Measurements from ENCODE around the gene NR4A1.
A peak's percentile ranks its signal among the peaks of the same experiment; 100 is the strongest.

The NR4A1 gene

GRCh38 chr12:52050758-52051541 is at the start of gene NR4A1:
Gene NR4A1 (plus strand): TSS chr12:52051442. CDS start chr12:52054329, 2,887 bp downstream.
- Mint-ChIP-seq H3K36me3 (no peaks in the 10 kb centered on the region), H3K4me1 (peaks cover 36% of the 10 kb centered on the region), H3K27me3 (no peaks in the 10 kb centered on the region), H3K4me3 (peak within 1 kb of the TSS; percentile 97), H3K27ac (peak within 1 kb of the TSS; percentile 95), H3K9me3 (no peaks in the 10 kb centered on the region)

DNA sequence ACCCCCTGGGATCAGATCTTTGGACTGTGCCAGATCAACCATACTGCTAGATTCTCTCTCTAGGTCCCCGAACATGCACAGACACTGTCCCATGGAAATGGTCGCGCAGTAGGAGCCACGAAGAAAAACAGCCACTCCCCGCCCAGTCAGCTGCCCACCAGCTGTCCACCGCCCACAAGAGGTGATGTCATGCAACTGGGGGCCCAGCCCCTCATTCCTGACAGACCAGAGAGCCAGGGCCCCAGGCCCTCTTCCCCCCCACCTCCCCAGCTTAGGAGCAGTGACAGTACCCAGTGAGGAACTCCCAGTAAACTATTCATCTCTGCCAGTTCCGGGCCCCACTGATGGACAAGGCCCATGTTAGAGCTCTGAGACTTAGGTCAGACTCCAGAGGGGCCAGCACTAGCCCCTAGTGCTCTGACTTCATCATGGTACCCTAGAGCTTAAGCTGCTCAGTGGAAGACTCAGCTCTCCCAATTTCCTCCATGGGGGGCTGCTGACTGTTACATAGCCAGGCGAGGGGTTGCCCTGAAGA is 48.2 kb upstream of the NR4A1 start:
- H3K4me1 Mint-ChIP-seq = peaks cover 14% of the 10 kb centered on the region
- H3K27ac Mint-ChIP-seq = no peak overlapping the region

GRCh38 chr12:52003591-52003990 is 47.7 kb upstream of the NR4A1 start:
- no peak overlapping the region for H3K4me3 Mint-ChIP-seq
- H3K27ac Mint-ChIP-seq = no peak overlapping the region
- no peaks in the 10 kb centered on the region for H3K27me3 Mint-ChIP-seq
- H3K36me3 Mint-ChIP-seq = no peaks in the 10 kb centered on the region
- H3K9me3 Mint-ChIP-seq = no peaks in the 10 kb centered on the region
- peaks cover 19% of the 10 kb centered on the region for H3K4me1 Mint-ChIP-seq

More for the DNA sequence above, 48.2 kb upstream of the NR4A1 start:
- Mint-ChIP-seq H3K9me3 (no peaks in the 10 kb centered on the region), H3K4me3 (no peak overlapping the region), H3K27me3 (no peaks in the 10 kb centered on the region), H3K36me3 (no peaks in the 10 kb centered on the region)

DNA sequence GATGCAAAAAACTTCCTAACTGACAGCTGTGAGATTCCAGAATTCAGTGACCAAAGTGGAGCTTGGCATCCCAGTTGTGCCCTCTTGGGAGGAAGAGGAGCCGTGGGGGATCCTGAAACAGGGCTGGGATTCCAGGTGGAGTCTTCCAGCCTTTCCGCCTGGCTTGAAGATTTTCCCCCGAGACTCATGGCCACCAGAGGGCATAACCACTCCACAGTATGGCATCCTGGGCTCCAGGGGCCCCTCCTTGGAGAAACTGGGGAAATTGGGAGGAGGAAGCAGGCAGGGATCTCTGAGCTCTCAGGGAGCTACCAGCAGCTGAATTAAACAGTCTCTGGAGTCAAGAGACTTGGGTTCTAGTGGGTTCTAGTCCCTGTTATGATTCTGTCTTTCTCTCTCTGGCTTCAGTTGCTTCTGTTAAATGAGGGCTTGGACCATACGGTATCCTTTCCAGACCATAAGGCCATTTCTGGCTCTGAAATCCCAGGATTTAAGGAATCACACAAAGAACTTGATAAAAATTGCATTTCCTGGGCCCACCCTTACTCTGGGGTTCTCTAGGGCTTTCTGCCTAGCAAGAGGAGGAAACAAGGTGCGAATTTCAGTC is 47.1 kb upstream of the NR4A1 start:
- Mint-ChIP-seq H3K27me3 (no peaks in the 10 kb centered on the region), H3K9me3 (no peaks in the 10 kb centered on the region), H3K4me3 (no peak overlapping the region), H3K27ac (no peak overlapping the region), H3K36me3 (no peaks in the 10 kb centered on the region), H3K4me1 (peaks cover 23% of the 10 kb centered on the region)

- peak overlapping the region; percentile 26 for H3K27ac Mint-ChIP-seq
- peak overlapping the region; percentile 83 for H3K4me3 Mint-ChIP-seq
- H3K4me1 Mint-ChIP-seq = peaks cover 23% of the 10 kb centered on the region
- H3K9me3 Mint-ChIP-seq = no peaks in the 10 kb centered on the region
- no peaks in the 10 kb centered on the region for H3K27me3 Mint-ChIP-seq
- H3K36me3 Mint-ChIP-seq = no peaks in the 10 kb centered on the region
These were observed 45.9 kb upstream of the NR4A1 start for GRCh38 chr12:52005218-52005902.

- H3K4me1 Mint-ChIP-seq = peaks cover 23% of the 10 kb centered on the region
- peaks cover under 1% of the 10 kb centered on the region for H3K36me3 Mint-ChIP-seq
- no peaks in the 10 kb centered on the region for H3K9me3 Mint-ChIP-seq
- H3K27ac Mint-ChIP-seq = peak overlapping the region; percentile 65
- H3K4me3 Mint-ChIP-seq = peak overlapping the region; percentile 83
- no peaks in the 10 kb centered on the region for H3K27me3 Mint-ChIP-seq
These were observed 45.1 kb upstream of the NR4A1 start for GRCh38 chr12:52005903-52006703.

DNA sequence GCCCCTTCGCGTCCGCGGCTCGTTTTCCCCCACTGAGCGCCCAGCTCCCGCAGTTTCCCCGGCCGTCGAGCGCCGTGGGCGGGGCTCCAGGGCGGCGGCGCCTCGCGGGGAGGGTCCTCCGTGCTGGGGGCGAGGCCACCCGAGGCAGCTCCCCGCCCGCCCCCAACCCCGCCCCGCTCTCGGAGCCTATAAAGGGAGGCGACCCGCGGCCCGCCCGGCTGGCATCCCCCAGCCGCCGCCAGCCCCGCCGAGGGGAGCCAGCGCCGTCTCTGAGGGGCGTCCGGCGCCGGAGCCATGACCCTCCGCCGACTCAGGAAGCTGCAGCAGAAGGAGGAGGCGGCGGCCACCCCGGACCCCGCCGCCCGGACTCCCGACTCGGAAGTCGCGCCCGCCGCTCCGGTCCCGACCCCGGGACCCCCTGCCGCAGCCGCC is 44.5 kb upstream of the NR4A1 start, which contains the start of gene TAMALIN:
TSS of gene TAMALIN (plus strand) at position 221 of the 432 bp plus-strand sequence. CDS start at position 295, 74 bp downstream.
- Mint-ChIP-seq H3K9me3 (no peaks in the 10 kb centered on the region), H3K27me3 (no peaks in the 10 kb centered on the region), H3K4me1 (peaks cover 23% of the 10 kb centered on the region), H3K36me3 (peaks cover 2% of the 10 kb centered on the region), H3K27ac (peak within 1 kb of the TSS; percentile 88), H3K4me3 (peak within 1 kb of the TSS; percentile 90)

DNA sequence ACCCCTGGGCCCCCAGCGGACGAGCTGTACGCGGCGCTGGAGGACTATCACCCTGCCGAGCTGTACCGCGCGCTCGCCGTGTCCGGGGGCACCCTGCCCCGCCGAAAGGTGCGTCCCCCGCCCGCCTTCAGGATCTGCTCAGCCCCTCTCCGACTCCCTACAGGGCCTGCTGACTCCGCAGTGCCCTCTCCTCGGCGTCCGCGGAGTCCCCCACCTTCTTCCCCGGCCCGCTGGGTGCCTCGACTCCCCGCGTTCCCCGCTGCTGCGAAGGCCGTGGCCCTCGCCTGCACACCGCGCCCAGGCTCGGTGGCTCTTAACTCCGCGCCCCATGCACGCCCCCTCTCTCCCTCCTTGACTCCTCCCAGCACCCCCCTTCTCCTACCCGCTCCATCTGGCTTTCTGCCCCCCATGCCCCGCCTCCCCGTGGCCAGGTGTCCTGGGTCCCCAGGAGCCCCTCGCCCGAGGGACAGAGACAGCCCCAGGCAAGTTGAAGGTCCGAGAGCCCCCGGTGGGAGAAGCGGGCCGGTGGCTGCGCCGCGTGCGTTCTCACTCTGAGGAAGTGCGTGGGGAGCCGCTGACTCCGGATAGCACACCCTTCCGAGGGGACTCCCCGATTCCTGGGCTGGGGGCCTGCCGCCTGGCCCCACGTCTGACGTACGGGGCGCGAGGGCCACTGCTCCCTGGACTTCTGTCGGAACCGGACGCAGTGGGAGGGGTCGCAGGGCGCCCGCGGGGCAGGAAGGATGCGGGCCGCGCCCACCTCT is 43.9 kb upstream of the NR4A1 start:
- Mint-ChIP-seq H3K4me1 (peaks cover 23% of the 10 kb centered on the region), H3K27ac (peak overlapping the region; percentile 88), H3K9me3 (no peaks in the 10 kb centered on the region), H3K36me3 (peaks cover 4% of the 10 kb centered on the region), H3K4me3 (peak overlapping the region; percentile 90), H3K27me3 (no peaks in the 10 kb centered on the region)

- Mint-ChIP-seq H3K9me3 (no peaks in the 10 kb centered on the region), H3K4me3 (peak overlapping the region; percentile 90), H3K27ac (peak overlapping the region; percentile 51), H3K36me3 (peaks cover 4% of the 10 kb centered on the region), H3K4me1 (peaks cover 23% of the 10 kb centered on the region), H3K27me3 (no peaks in the 10 kb centered on the region)
These were observed 43.2 kb upstream of the NR4A1 start for GRCh38 chr12:52007982-52008510.

DNA sequence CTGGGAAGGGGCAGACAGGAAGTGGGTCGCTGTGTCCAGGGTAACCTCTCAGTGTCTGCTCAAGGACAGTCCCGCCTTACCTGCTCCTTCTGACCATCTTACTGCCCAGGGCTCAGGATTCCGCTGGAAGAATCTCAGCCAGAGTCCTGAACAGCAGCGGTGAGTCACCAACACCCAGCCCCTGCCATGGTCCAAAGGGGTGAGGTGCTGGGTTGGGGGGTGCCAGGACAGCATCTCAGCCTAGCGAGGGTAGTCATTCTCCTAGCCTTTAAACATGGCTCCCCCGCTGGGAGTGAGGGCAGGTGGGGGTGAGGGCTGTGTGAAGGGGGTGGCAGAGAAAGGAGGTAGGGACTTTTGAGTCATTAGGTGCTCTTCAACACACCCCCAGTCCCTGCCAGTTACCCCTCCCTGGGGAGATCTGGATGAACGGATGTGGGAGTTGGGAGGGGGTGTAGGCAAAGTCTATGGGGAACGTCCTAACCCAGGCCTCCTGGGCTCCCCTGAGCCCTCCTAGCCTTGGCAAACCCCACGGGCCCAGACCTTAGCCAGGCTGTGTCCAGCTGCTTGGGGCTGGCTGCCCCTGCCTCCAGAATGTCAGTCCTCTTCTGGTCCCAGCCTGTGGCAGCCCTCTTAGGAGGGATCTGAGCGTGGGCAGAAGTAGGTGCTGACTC is 42.0 kb upstream of the NR4A1 start:
- Mint-ChIP-seq H3K27ac (no peak overlapping the region), H3K9me3 (no peaks in the 10 kb centered on the region), H3K4me1 (peaks cover 23% of the 10 kb centered on the region), H3K36me3 (peaks cover 6% of the 10 kb centered on the region), H3K4me3 (peak overlapping the region; percentile 90), H3K27me3 (no peaks in the 10 kb centered on the region)

DNA sequence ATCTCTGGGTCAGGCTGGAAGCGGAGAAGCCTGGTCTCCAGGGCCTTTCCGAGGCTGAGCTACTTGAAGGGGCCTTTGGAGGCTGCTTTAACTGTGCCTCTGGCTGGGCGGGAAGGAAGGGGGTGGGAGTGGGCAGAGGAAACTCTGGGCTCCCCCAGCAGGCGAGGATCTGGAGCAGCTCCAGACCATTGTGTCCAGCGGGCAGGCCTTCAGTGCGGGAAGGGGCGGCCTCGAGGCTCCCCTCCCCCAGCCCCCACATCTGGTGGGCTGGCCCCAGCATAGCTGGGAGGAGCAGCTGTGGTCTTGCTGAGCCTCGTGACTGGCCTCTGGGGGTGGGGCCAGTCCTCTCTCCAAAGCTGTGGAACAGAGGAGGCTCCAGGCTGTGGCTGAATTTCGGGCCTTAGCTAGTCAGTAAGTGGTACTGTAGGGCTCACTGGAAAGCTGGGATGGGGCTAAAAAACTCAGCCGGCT is 41.1 kb upstream of the NR4A1 start:
- peaks cover 23% of the 10 kb centered on the region for H3K4me1 Mint-ChIP-seq
- H3K36me3 Mint-ChIP-seq = peaks cover 6% of the 10 kb centered on the region
- no peaks in the 10 kb centered on the region for H3K27me3 Mint-ChIP-seq
- H3K27ac Mint-ChIP-seq = no peak overlapping the region
- no peak overlapping the region for H3K4me3 Mint-ChIP-seq
- no peaks in the 10 kb centered on the region for H3K9me3 Mint-ChIP-seq

DNA sequence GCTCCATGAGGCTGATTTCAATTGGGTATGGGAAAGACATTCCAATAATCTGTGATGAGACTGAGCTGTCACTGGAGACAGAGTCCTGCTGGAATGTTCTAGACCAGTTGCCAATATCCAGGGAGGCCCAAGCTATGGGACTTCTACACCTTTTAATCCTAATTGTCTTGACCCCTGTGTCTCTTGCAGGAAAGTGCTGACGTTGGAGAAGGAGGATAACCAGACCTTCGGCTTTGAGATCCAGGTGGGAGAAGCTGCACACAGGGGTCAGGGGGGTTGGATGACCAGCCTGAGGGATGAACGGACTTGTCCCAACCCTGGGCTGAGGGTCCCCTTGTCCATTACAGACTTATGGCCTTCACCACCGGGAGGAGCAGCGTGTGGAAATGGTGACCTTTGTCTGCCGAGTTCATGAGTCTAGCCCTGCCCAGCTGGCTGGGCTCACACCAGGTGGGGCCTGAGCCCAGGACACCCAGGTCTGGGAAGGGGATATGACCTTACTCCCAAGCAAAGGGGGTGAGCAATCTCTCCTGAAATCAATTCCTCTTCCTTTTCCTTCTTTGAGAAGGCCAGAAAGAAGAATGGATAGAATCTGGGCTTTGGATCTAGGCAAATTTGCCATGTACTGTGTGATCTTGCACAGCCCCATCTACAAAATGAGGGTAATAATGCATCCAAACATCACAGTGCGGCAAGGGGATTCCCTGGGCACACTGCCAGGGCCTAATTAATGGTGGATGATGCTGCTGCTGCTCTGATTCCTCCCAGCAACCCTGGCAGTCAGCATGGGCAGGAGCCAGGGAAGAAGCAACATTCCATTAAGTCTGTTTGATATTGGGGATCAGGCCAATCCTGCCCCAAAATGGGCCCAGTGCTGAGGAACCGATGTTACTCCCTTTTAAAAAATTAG is 40.3 kb upstream of the NR4A1 start:
- no peaks in the 10 kb centered on the region for H3K9me3 Mint-ChIP-seq
- H3K4me3 Mint-ChIP-seq = no peak overlapping the region
- H3K27me3 Mint-ChIP-seq = no peaks in the 10 kb centered on the region
- peaks cover 6% of the 10 kb centered on the region for H3K36me3 Mint-ChIP-seq
- H3K27ac Mint-ChIP-seq = no peak overlapping the region
- H3K4me1 Mint-ChIP-seq = peaks cover 16% of the 10 kb centered on the region
